Measurements from ENCODE around the gene ZNF865.

ZNF865 gene

DNA sequence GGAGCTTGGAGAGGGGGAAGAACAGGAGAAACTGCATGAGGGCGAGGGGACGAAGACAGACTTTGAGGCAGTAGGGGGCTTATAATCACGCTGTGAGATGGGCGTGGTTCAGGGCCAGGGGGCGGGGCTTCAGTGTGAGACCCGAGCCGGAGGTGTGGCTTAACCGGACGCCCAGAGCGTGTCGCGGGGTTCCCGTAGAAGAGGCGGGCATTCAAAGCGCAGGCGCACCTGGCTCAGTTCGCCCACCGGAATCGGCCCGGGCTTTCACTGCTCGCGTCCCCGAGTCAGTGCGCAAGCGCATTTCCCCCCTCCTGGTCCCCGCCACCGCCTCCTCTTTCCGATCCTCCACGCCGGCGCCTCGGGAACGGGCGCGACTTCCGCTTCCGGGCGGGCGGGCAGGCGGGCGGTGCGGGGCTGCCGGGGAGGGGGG, 225 bp upstream of the ZNF865 start:
- DNase-seq (ENCODE audit: low read depth), result peak; percentile 97

DNA sequence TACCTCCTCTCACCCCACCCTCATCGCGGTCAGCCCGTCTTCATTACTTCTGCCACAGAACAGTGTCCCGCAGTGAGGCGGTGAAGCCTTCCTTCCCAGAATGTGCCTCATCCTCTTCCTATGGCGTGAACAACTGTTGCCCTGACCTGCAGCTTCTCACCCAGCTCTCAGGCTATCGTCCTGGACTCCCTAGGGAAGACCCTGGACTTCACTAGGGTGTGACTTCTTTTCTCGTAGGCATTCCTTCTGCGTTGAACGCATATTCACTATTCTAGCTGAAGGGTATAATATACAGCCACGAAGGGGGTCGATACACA, 982 bp downstream of the ZNF865 start:
- DNase-seq (ENCODE audit: low read depth), result no peak

DNA sequence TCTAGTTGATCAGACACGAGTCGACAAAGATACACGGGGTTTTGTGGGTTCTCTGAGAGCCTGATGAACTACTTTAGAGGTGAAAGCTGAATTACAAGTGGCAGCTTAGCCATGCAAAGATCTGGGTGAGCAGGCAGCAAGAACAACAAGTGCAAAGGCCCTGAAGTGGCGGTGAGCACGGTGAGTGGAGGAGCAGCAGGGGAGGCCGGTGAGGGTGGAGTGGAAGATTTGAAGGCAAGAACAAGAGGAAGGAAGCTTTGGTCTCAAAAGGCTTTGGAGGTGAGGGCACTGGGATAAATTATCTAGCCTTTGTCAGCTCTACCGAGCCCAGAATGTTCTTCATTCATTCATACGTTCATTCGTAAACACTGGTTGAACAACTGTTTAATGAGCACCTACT, 1.4 kb downstream of the ZNF865 start:
- DNase-seq (ENCODE audit: low read depth), result no peak

DNA sequence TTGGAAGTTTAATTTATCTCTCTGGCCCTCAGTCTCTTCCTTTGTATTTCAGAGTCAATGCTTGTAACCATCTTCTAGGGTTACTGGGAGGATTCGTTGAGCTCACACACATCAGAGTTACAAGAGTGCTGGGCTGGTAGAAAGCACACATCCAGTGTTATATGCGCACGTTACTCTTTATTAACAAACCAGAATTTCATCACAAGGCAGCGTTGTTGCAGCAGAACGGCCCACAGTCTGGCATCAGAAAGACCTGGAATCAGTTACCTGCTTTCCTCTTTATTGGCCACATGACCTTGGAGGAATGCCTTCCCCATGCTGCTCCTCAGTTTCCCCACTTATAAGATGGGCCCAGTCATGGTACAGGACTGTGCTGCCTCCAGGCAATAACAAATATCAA, 3.9 kb downstream of the ZNF865 start:
- no peak for DNase-seq (ENCODE audit: low read depth)

DNA sequence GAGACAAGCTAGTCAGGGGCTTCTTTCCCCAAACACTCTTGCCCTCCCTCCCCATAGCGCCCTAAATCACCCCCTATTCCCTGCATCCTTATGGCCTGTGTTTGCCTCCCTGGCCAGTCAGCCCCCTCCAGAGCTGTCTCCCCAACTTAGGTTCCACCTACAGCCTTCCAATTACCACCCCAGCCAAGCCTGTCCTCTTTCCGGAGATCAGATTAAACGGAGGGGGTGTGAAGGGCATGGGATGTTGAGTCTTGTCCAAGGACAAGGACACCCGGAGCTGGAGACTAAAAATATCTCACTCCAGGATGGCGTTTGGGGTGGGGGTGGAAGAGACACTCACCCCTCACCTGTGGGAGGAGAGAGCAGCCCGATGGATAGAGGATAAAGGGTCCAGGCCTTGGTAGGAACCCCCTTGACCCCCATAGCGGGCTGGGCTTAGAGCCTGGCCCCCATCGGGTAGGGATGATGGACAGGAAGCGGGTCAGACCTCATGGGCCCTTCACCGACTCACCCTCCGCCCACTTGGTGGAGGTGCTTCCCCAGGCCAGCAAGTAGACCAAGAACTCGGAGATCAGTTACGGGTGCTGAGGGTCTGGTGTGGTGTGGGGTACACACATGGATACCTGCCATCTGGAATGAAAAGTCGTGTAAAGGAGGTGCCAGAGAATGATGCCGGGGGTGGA, 6.0 kb downstream of the ZNF865 start:
- no peak for DNase-seq (ENCODE audit: low read depth)

DNA sequence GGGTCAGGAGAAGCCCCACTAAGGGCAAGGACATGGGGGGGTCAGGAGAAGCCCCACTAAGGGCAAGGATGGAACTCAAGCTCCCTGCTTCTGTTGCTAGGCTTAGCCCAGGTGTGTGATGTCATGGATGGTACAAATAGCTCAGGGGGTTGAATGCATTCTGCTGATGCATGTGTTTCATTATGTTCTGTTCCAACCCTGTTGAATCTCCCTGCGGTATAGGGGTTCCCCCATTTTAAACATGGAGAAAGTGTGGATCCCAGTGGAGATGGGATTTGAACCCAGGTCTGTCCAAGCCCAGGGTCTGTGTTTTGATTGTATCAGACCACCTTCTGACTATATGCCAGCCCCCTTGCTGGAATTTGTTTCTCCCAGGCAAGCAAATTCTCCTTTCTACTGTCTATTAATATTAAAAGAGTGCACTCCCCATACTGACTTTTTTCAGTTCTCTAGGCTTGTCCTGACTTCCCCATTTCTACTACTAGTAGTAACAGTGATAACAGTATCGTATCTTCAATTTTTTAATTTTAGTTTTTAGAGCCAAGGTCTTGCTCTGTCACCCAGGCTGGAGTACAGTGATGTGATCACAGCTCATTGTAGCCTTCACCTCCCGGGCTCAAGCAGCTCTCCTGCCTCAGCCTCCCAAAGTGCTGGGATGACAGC, 6.7 kb downstream of the ZNF865 start:
- no peak for DNase-seq (ENCODE audit: low read depth)

DNA sequence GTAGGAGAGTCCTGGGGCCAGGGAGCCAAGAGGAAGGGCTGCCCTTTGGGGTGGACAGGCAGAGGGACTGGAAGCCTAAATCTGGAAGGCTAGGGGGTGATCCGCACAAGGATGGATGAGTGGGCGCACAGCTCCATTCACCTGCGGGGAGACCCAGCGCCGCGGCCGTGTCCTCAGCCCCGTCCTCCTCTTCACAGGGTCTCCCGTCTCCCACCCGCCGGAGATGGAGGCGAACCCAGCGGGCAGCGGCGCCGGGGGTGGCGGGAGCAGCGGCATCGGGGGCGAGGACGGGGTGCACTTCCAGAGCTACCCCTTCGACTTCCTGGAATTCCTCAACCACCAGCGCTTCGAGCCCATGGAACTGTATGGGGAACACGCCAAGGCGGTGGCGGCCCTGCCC, 7.9 kb downstream of the ZNF865 start:
- no peak for DNase-seq (ENCODE audit: low read depth)

DNA sequence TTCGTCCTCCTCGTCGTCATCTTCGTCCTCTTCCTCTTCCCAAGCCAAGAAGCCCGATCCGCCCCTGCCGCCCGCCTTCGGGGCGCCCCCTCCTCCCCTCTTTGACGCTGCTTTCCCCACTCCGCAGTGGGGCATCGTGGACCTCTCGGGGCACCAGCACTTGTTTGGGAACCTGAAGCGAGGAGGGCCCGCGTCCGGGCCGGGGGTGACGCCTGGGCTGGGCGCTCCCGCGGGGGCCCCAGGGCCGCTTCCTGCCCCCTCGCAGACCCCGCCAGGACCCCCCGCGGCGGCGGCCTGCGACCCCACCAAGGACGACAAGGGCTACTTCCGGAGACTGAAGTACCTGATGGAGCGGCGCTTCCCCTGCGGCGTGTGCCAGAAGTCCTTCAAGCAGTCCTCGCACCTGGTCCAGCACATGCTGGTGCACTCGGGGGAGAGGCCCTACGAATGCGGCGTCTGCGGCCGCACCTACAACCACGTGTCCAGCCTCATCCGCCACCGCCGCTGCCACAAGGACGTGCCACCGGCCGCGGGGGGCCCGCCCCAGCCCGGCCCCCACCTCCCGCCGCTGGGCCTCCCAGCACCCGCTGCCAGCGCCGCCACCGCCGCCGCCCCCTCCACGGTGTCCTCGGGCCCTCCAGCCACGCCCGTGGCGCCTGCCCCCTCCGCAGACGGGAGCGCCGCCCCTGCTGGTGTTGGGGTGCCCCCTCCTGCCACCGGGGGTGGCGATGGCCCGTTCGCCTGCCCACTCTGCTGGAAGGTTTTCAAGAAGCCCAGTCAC, 8.7 kb downstream of the ZNF865 start:
- DNase-seq (ENCODE audit: low read depth), result no peak

DNA sequence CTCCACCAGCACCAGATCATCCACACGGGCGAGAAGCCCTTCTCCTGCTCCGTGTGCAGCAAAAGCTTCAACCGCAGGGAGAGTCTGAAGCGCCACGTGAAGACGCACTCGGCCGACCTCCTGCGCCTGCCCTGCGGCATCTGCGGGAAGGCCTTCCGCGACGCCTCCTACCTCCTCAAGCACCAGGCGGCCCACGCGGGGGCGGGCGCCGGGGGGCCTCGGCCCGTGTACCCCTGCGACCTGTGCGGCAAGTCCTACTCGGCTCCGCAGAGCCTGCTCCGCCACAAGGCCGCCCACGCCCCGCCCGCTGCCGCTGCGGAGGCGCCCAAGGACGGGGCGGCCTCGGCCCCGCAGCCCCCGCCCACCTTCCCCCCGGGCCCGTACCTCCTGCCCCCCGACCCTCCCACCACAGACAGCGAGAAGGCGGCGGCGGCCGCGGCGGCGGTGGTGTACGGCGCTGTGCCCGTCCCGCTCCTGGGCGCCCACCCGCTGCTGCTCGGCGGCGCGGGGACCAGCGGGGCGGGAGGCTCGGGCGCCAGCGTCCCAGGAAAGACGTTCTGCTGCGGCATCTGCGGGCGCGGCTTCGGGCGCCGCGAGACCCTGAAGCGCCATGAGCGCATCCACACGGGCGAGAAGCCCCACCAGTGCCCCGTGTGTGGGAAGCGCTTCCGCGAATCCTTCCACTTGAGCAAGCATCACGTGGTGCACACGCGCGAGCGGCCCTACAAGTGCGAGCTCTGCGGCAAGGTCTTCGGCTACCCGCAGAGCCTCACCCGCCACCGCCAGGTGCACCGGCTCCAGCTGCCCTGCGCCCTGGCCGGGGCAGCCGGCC, 9.5 kb downstream of the ZNF865 start:
- no peak for DNase-seq (ENCODE audit: low read depth)

DNA sequence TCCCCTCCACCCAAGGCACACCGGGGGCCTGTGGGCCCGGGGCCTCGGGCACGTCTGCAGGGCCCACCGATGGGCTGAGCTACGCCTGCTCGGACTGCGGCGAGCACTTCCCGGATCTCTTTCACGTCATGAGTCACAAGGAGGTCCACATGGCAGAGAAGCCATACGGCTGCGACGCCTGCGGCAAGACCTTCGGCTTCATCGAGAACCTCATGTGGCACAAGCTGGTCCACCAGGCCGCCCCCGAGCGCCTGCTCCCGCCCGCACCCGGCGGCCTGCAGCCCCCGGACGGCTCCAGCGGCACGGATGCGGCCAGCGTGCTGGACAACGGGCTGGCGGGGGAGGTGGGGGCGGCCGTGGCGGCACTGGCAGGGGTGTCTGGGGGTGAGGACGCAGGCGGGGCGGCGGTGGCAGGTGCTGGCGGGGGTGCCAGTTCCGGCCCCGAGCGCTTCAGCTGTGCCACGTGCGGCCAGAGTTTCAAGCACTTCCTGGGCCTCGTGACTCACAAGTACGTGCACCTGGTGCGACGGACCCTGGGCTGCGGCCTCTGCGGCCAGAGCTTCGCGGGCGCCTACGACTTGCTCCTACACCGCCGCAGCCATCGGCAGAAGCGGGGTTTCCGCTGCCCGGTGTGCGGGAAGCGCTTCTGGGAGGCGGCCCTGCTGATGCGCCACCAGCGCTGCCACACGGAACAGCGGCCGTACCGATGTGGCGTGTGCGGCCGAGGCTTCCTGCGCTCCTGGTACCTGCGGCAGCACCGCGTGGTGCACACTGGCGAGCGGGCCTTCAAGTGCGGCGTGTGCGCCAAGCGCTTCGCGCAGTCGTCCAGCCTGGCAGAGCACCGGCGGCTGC, 10.3 kb downstream of the ZNF865 start:
- no peak for DNase-seq (ENCODE audit: low read depth)

DNA sequence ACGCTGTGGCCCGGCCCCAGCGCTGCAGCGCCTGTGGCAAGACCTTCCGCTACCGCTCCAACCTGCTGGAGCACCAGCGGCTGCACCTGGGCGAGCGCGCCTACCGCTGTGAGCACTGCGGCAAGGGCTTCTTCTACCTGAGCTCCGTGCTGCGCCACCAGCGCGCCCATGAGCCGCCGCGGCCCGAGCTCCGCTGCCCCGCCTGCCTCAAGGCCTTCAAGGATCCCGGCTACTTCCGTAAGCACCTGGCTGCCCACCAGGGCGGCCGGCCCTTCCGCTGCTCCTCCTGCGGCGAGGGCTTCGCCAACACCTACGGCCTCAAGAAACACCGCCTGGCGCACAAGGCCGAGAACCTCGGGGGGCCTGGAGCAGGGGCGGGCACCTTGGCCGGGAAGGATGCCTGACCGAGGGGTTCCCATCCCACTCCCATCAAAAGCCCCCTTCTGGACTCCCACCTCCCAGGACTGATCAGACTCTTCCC, 11.0 kb downstream of the ZNF865 start:
- no peak for DNase-seq (ENCODE audit: low read depth)

DNA sequence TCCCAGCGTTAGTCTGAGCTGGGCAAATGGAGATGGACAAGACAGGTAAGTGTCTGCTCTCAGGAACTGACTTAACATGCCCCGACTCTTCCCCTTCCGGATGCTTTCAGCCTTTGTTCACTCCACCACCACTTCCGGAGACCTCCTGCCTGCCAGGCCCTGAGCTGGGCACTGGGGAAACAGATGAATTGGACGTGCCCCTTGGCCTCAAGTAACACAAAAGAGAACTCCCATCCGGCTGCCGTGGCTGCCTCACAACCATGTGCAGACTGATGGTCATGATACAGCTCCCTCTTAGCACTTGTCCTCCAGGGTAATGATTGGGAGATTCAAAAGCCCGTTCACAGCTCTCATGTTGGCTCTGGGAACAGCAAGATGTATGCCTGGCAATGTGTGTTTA, 12.0 kb downstream of the ZNF865 start:
- no peak for DNase-seq (ENCODE audit: low read depth)

DNA sequence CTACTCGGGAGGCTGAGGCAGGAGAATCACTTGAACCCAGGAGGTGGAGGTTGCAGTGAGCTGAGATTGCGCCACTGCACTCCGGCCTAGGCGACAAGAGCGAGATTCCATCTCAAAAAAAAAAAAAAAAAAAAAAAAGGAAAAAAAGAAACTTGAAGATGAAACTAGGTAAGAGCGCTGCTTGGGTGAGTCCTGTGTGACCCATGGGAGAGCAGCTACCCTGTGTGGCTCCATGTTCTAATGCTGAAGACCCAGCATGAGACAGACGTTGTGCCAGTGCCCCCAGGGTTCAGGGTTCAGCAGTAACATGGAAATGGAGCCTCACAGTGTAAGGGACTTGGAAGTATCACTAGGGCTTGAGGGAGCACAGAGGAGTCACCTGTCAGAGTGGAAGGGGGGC, 13.0 kb downstream of the ZNF865 start:
- no peak for DNase-seq (ENCODE audit: low read depth)

DNA sequence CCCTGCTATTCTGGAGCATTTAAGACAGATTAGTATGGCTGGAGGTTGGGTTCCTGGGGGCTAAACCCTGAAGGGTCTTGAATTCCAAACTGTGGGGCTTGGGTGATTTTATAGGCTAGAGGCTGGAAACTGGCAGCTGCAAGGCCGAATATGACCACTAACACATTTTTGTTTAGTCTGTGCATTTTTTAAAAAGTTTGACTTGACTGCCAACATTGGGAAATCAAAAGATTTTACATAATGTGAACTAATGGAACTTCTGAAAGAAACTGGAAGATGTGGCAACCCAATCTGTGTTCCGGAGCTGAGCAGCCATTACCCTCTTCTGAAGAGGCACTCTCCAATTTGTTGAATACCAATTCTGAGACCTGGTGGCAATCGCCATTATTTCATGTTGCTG, 13.8 kb downstream of the ZNF865 start:
- no peak for DNase-seq (ENCODE audit: low read depth)

DNA sequence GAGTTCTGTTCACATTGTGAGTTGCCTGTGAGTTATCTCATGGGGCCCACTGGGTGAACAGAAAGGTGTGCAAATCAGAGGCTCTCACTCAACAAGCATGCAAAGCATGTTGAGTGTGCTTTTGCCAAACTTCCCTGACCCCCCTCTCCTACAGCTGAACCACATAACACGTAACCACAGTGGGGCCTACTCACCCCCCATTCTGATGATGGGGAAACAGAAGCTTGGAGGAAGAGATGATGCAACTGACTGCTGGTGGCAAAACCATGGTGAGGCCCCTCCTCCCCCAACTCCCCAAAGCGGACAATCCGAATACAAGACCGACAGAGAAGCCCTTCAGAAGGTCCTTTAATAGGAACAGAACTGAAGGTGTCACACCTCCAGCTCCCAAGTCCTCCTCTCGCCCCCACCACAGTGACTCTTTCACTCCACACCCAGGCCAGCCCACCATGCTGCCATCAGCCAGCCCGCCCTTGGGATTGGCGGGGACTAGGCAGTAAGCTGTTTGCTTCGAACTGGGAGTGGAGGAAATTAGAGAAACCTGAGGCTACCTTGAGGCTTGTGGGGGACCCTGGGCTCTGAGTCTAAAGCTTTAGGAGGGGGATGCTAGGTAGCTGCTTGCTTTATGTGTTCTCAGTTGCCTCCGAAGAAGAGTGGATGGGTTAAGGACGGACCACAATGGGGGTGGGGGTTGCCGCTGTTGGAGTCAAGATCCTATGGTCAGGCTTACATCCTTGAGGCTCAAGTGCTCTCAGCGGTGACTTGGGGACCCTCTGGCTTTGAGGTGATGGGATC, 15.2 kb downstream of the ZNF865 start:
- no peak for DNase-seq (ENCODE audit: low read depth)

DNA sequence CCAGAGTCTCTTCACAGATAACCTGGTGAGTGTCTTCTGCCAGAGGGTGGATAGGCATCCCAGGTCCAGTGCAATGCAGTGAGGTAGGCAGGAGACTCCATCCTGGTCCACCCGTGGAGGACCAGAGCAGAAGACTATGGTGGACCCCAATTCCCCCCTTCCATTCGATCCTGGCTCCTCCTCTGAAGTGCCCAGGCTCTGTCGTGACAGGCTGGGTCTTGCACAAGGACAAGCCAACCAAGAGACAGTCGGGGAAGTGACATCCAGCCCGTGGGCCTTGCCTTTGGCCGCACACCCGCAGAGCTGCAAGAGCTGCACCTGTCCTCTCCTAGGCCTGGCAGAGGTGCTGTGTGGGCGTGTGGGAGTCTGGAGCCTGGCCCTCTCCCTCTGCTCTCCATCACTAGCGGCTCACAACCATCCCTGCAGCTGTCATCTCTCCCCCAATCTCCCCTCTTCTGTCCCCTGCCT, 15.8 kb downstream of the ZNF865 start:
- DNase-seq (ENCODE audit: low read depth), result no peak

DNA sequence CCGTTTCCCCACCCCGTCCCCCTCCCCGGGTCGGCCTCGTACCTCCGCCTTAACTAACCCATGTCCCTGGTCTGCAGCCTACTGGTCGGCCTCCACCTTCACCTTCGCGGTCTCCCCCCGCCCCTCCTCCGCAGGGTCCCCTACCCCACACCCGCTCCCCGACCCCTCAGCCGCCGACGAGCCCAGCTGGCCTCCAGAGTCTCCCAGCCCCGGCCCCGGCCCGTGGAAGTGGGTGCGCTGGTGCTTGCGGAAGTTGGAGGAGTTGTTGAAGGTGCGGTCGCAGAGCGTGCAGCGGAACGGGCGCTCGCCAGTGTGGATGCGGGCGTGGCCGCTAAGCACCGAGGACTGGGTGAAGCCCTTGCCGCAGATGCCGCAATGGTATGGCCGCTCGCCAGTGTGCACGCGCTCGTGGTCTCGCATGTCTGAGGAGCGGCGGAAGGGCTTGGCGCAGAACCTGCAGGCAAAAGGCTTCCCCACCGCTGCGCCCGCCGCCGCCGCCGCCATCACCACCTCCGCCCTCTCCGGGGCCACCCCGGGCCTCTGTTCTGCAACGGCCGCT, 16.3 kb downstream of the ZNF865 start:
- no peak for DNase-seq (ENCODE audit: low read depth)

DNA sequence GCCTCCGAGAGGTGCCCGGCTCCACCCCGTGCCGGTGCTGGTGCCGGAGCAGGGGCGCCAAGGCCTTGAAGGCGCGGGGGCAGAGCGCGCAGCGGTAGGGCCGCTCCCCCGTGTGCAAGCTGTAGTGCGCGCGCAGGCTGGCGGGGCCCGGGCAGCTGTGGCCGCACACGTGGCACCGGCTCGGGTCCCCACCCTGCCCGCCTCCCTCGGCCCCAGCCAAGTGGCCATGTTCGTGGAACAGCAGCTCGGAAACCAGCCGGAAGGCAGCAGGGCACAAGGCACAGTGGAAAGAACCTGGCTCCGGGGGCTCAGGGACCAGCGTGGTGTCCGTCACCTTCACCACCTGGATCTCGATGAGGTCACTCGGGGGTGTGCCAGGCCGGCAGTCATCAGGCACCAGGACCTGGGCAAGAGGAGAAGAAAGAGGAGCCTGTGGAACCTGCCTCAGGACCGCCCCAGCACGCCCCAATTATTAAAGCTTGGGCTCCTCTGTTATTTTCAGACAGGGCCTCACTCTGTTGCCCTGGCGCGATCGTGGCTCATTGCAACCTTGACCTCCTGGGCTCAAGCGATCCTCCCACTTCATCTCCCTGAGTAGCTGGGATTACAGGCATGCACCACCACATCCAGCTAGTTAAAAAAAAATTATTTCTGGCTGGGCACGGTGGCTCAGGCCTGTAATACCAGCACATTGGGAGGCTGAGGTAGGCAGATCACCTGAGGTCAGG, 17.0 kb downstream of the ZNF865 start:
- no peak for DNase-seq (ENCODE audit: low read depth)

DNA sequence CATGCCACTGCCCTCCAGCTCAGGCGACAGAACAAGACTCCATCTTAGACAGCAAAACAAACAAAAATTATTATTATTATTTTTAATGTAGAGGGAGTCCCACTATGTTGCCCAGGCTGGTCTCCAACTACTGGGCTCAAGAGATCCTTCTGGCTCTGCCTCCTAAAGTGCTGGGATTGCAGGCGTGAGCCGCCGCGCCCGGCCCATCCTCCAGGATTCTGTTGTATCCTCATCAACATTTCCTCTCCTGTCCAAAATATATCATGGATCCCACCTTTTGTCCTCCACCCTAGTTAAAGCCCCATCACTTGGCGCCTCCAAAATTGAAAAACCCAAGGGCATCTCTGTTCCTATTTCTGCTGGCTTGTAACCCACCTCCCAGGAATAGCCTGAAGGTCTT, 17.7 kb downstream of the ZNF865 start:
- DNase-seq (ENCODE audit: low read depth), result no peak
